K562 (cell line): Measurements from ENCODE around the gene CNTN4.

Experiments
- CTCF ChIP-seq, 3 experiments: IDR thresholded peaks in 2 of 3; conservative IDR thresholded peaks in 1 of 3; 2 replicates each; pipeline ENCODE4 v1.5.1; 2011 to 2012; ENCODE audit warnings: low read length in 3 of 3, mild to moderate bottlenecking in 3 of 3, control low read depth in 2 of 3, improper control_type of control experiment in 1 of 3, inconsistent platforms in 1 of 3, low read depth in 1 of 3, mixed read lengths in 1 of 3, moderate library complexity in 1 of 3; ENCODE audit not compliant: insufficient read depth in 2 of 3
- ELF4 ChIP-seq: fragments of 450-650 bp; formaldehyde crosslinking; IDR thresholded peaks from 2 replicates; pipeline ENCODE4 v1.4.0; 2022; ENCODE audit warnings: missing genetic modification characterization
- SLC30A9 ChIP-seq: fragments of 250-450 bp; sonication (Bioruptor Pico); IDR thresholded peaks from 2 replicates; pipeline ENCODE4 v1.8.0; 2022; ENCODE audit warnings: mild to moderate bottlenecking, moderate library complexity
- SMC3 ChIP-seq: conservative IDR thresholded peaks from 2 replicates; pipeline ENCODE4 v1.6.1; 2011; ENCODE audit warnings: low read depth, low read length, improper control_type of control experiment; ENCODE audit not compliant: insufficient read depth
- ZC3H11A ChIP-seq: IDR thresholded peaks from 2 replicates; pipeline ENCODE4 v1.6.1; 2012; ENCODE audit warnings: low read depth, low read length, improper control_type of control experiment
- ZNF121 ChIP-seq: sonication (generic); formaldehyde crosslinking; conservative IDR thresholded peaks from 2 replicates; pipeline ENCODE4 v1.8.0; 2022; ENCODE audit warnings: missing genetic modification reagents

GRCh38 chr3:2697589-2697988 lies 598.9 kb downstream of the CNTN4 start:
- TF ChIP-seq SLC30A9 (CRISPR knock-in tag) = no peak
- no peak for TF ChIP-seq ELF4 (CRISPR knock-in tag)
- TF ChIP-seq SMC3 = no peak
- TF ChIP-seq CTCF (IDR thresholded peaks at IDR 0.05 in 2 of 3, conservative IDR thresholded peaks at IDR 0.05 in 1 of 3; ENCODE audit: insufficient read depth in 2 of 3, low read depth in 1 of 3, low read length in 3 of 3) = no peak
- TF ChIP-seq ZNF121 (CRISPR knock-in tag) = no peak
- no peak for TF ChIP-seq ZC3H11A
